ENCODE results near the gene MANEAL.
A peak's percentile ranks its signal among the peaks of the same experiment; 100 is the strongest.

Gene MANEAL

GRCh38 chr1:37782491-37782890, 11.2 kb upstream of the MANEAL start:
- no peak for FAIRE-seq

DNA sequence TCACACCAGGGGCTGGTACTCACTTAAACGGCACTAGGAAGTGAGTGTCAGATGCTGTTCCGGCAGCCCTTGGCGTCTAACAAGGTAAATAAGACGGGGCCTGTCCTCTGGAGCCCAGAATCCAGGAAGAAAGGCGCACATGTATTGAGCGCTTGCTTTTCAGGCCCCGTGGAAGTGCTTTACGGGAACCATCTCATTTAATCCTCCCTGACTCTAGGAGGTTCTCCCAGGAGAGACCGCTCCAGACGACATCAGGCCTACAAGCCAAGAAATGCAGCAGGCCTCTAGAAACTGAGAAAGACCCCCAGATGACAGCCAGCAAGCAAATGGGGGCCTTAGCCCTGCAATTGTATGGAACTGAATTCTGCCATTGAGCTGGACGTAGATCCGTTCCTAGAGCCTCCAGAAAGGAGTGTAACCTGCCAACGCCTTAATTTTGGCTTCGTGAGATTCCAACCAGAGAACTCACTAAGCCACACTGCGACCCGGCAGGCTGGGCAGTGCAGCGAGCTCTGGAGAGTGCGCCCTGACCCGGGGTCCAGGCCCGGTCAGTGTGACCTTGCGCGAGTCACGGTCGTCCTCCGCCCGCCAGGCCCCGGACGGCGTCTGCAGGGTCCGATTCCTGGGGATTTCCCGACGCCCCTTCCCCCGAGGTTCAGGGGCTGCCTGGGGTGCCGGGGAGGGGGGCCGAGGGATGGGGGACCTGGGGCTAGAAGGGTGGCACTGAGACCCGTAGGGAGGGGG, 532 bp upstream of the MANEAL start:
- no peak for FAIRE-seq

DNA sequence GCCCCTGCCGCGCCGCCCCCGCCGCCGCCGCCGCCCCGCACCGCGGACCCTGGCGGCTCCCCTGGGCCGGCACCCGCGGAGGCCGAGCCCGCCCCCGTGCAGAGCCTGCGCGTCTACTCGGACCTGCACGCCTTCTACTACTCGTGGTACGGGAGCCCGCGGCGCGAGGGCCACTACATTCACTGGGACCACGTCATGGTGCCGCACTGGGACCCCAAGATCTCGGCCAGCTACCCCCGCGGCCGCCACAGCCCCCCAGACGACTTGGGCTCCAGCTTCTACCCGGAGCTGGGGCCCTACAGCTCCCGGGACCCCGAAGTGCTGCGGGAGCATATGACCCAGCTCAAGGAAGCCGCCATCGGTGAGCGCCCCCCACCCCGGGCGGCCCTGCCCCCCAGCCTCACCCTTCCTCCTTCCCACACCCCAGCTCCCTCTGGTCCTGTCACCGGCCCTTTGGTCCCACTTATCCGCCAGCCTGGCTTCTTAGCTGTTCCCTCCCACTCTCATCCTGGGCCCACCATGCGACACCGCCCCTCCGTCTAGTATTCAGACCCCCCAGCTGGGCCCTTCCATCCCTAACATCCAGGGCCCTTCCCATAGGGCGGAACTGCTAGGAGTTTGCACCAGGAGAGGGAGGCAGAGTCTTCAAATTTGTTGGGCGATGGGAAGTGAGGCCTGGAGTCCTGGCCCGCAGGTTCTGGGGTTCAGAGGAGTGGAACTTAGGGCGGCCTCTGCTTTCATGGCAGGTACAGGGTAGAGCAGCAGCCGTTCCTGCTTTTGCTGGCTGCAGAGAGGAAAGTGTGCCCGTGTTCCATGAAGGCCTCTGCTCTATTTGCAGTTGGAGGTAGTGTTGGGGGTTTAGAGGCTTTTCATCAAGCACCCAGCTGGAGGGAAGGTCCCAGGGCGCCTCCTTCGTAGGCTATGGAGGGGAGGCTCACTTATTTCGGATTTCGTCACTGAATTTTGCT, 1.0 kb downstream of the MANEAL start:
- no peak for FAIRE-seq

DNA sequence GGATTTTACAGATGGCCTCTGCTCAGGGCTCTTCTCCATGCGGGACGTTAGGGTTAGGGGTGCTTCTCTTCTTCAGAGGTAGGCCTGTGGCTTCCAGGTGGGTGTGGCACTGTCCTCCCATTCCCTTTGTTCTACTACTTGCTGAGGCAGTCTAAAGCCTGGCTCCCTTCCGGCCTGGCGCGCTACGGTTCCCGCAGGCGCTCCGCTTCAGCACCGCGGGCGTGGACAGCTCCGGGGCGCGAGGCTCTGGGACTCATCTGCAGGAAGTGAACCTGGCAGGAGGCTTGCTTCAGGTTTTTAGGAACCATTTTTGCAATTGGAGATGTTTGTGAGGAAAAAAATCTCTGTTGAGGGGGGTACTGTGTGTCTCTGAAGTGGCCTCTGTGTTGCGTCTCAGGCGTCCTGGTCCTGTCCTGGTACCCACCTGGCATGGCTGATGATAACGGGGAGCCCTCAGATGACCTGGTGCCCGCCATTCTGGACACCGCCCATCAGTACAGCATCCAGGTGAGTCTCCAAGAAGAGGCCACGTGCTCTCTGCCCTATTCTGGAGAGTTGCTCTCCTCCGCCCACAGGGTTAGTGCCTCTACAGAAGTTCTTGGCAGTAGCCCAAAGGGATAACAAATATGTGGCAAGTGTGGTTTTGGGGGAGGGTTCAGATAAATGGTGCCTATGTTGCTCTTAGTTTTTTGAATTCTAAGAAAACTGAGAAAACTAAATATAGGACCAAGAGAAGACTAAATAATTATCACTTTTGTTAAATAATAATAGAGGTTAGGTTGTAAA, 1.9 kb downstream of the MANEAL start:
- FAIRE-seq, result no peak

DNA sequence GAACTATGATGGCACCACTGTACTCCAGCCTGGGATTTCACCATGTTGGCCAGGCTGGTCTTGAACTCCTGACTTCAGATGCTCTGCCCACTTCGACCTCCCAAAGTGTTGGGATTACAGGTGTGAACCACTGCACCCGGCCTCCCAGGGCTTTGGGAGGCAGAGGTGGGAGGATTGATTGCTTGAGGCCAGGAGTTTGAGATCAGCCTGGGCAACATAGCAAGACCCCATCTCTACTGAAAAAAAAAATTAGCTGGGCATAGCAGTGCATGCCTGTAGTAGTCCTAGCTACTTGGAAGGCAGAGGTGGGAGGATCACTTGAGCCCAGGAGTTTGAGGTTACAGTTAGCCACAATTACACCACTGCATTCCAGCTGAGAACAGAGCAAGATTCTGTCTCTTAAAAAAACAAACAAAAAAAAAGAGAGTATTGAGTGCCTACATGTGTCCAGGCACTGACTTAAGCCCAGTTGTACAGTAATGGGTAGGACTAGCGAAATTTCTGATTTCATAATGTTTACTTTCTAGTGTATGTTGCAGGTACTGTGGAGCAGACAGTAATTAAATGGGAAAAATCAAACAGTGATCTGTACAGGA, 4.2 kb downstream of the MANEAL start:
- no peak for FAIRE-seq

GRCh38 chr1:37802439-37802838, 8.8 kb downstream of the MANEAL start:
- FAIRE-seq, result no peak

DNA sequence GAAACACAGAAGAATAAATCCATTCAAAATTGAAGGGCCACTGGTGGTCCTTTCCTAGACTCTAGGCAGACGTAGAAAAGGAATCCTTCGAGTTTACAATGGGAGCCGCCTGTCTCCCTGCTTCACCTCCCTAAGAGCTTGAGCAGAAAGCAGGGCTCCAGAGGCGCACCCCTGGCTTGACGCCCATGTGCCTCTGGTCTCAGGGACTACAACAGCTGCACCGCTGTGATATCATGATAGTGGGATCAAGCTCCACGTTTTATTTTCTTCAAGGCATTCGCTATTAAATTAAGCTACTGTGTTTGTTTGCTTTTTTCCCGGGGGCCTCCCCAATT, 13.5 kb downstream of the MANEAL start:
- no peak for FAIRE-seq

DNA sequence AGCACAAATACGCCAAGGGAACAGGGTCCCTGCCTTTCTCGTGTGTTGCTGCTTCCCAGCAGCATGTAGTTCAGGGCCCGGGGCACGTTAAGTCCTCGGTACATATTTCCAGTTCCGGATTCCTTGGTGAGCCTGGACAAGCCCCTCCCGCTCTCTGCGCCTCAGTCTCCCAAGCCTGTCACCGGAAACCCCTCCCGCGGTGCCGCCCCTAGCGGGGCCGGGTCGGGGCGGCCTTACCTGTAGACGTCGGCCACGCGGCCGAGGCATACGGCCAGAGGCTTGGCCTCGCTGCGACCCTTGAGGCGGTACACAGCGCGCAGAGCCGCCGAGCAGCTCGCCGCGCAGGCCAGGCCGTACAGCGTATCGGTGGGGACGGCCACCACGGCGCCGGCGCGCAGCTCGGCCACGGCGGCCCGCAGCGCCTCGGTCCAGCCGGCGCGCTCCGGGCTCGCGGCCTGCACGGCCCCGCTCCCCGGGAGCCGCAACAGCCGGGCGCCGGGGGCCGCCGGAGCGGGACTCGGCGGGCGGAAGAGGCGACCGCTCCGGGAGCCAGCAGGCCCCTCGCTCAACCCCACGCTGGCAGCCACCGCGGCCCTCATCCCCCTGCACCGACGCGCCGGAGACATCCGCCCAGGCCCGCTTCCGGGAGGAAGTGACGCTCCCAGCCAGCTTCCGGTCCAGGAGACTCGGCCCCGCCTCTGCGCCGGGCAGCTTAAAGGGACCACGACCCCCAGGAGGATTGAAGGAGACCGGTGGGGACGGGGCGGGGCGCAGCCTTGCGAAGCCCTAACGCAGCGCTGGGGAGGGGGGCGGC, 14.1 kb downstream of the MANEAL start, which contains the start of the genes C1orf122 and YRDC:
Gene C1orf122 (plus strand): TSS at position 236 of the 814 bp plus-strand sequence. CDS start 615 bp downstream, outside the sequence.
Gene YRDC (minus strand): TSS at position 654 of the 814 bp plus-strand sequence. CDS start 28 bp downstream, at position 626.
- FAIRE-seq, result no peak

DNA sequence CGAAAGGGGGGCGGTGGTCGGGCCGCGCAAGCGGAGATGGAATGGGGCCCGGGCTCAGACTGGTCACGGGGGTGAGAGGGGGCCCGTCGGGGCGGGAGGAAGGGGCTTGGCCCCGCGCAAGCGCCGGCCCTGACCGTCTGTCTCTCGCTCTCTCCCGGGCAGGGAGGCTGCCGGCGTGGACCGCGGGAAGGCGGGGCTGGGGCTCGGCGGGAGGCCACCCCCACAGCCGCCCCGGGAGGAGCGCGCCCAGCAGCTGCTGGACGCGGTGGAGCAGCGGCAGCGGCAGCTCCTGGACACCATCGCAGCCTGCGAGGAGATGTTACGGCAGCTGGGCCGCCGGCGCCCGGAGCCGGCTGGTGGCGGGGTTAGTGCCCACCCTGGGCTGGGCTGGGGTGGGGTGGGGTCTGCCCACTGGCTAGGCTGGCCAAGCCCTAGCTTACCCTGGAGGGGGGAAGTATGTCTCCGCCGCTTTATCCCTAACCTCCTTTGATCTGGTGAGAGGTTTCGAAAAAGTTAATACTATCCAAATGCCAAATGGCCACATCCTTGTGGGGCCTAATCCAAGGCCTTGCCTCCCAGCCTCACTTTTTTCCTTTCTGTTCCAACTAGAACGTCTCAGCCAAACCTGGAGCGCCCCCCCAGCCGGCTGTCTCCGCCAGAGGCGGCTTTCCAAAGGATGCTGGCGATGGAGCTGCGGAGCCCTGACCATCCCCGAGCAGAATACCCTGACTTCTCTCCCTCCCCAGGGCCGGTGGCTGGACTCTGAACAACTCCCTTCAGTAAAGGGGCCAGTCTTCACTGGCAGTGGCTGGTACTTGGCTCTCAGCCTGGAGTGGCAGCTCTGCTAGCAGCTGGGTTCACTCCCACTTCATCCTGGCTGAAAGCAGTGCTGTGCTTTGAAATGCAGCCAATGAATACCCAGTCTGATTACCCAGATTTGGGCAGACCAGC, 15.0 kb downstream of the MANEAL start:
- FAIRE-seq, result no peak

- FAIRE-seq, result no peak
Observed at GRCh38 chr1:37809942-37810341, 16.3 kb downstream of the MANEAL start.

- FAIRE-seq, result peak; percentile 70
Observed at GRCh38 chr1:37811027-37811655, 17.5 kb downstream of the MANEAL start.

DNA sequence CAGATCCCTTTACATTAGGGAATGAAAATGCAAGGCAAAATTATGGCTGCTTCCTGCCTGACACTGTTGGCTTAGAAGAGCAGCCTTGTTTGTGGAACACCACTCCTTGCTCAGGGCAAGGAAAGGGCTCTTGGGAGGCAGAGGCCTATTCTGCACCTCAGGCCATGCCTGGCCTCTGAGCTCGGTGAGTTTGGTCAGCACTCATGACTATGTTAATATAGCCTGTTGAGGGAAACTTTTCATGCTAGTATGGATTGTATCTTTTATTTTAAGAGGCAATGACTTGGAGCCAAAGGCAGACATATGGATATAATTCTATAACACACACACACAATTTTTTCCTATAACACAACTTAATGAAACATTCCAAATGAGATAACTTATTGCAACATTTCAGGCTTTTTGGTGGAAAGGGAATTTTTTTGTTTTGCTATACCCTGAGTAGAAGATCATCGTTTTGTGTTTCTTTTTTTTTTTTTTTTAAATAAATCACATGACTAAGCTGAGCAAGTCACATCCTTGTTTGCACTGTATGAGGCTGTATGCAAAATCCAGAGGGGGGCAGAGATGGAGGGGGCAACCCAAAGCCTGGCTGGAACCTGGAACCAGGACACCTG, 20.0 kb downstream of the MANEAL start:
- FAIRE-seq, result no peak

- no peak for FAIRE-seq
Observed at GRCh38 chr1:37814252-37814651, 20.6 kb downstream of the MANEAL start.

GRCh38 chr1:37817481-37817880, 23.8 kb downstream of the MANEAL start:
- FAIRE-seq, result no peak

- FAIRE-seq, result no peak
Observed at GRCh38 chr1:37821481-37821880, 27.8 kb downstream of the MANEAL start.

DNA sequence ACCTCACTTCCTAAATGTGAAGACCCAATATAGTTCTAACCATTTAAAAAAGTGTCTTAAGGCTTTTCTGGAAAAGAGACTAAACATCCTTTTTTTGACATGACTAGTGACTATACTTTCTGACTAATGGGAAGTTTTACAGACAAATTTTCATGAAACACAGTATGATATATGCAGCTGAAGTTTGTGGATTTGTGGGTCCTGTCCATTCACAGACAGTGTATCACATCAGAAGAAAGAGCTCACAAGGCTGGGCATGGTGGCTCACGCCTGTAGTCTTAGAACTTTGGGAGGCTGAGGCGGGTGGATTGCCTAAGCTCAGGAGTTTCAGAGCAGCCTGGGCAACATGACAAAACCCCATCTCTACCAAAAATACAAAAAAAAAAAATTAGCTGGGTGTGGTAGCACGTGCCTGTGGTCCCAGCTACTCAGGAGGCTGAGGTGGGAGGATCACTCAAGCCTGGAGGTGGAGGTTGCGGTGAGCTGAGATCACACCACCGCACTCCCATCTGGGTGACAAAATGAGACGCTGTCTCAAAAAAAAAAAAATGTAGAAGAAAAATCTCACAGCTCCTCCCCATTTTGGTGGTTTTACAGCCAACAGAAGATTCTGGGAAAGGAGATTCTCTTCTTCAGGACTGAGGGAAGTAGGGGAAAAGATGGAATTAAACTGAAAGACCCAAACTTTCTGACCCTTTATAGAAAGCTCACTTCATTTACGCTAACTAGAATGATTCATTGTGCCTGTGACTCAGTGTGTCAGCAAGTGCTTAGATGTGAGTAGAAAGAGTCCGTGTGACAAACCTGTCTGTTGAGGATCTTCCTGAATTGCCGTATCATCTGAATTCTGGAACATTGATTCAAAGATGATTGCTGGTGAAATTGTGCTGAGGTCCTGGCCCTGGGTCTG, 29.5 kb downstream of the MANEAL start:
- no peak for FAIRE-seq

DNA sequence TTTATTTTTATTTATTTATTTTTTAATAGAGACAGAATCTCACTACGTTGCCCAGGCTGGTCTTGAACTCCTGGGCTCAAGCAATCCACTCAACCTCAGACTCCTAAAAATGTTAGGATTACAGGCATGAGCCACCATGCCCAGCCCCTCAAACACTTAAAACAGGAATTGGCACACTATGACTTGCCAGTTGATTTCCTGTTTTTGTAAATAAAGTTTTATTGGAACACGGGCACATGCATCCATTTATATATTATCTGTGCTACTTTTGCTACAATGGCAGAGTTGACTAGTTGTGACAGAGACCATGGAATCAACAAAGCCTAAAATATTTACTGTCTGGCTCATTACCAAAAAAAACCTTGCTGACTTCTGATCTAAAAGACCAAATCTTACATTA, 30.4 kb downstream of the MANEAL start:
- no peak for FAIRE-seq

DNA sequence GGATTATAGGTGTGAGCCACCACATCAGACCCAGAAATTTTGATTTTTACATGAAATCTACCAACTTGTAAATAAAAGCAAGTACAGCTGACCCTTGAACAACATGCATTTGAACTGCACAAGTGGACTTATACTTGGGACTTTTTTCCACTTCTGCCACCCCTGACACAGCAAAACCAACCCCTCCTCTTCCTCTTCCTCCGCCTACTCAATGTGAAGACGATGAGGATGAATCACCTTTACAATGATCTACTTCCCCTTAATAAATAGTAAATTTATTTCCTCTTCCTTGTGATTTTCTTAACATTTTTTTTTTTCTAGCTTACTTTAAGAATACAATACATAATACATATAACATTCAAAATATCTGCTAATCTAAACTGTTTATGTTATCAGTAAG, 31.9 kb downstream of the MANEAL start:
- no peak for FAIRE-seq
